GM13976 (cell line): ENCODE data around the gene KRT37.

ENCODE experiments used
- DNase-seq: peaks from one replicate; pipeline ENCODE4 v3.0.0; 2012; ENCODE audit warnings: low spot score
- CTCF ChIP-seq: IDR thresholded peaks from 2 replicates; pipeline ENCODE4 v1.5.1; 2012; ENCODE audit warnings: borderline replicate concordance, mild to moderate bottlenecking; ENCODE audit not compliant: insufficient read depth; ENCODE audit errors: extremely low read depth, missing control alignments, control extremely low read depth
- in situ Hi-C: fragments of 300-500 bp; cut with MboI; formaldehyde crosslinking; loops from one replicate; pipeline ENCODE4 v1.12.0; 2022; ENCODE audit warnings: low sequenced_read_pairs, mixed read lengths, inconsistent platforms; ENCODE audit not compliant: unreplicated experiment

The KRT37 gene

DNA sequence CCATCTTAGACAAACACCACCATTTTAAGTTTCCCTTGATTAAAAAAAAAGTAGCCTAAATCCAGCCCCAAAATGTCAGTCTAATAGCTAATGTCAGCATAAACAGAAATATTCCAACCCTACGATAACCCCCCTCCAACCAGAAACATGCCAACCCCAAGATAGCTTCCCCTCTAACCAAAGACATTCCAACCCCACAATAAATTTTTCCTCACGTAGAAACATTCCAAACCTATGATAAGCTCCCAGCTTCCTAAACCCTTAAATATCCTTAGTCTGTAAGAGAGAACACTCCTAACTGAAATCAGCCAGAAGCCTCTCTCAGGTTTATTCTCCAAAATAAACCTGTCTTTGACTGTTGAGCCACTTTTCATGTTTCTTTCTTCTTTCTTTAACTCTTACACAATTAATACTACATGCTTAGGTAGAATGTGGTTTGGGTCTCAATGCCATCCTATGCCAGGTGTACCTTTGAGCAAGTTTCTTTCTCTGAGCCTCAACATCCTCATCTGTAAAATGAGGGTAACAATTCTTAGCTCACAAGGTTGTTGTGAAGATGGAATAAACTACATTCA is 26.9 kb upstream of the KRT37 start:
- in situ Hi-C loops = no loop called here
- DNase-seq = no peak
- no peak for TF ChIP-seq CTCF

DNA sequence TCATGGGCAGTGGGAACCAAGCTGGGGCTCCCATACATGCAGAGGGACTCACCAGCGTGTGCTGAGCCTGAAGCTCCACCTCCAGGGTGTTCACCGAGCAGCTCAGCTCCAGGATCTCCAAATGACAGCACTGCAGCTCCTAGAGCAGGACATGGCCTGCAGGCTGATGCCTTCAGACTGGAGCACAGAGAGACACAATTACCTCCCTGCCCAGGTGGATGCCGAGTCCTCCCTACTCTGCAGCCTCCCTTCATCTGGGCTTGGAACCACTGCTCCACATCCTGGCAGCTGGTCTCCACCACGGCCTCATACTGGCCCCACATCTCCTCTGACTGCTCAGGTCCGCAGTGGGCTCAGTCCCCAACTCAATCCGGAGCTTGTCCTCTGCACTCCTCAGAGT is 24.6 kb upstream of the KRT37 start:
- in situ Hi-C loops = no loop called here
- no peak for TF ChIP-seq CTCF
- no peak for DNase-seq

DNA sequence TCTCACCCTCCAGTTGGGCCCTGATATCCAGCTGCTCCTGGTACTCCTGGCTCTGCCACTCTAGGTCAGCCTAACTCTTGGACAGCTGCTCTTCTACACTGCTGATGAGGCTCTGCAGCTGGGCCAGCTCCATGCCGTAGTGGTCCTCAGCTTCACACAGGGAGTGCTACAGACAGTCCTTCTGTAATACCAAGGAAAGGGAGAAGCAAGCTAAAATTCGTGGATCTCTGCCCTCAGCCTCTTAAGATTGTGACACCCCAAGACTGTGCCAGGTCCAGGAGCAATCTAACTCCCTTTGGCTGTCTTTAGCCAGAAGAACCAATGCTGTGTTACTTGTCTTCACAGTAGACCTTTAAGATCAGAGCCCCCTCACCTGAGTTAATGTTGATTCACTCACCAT is 24.1 kb upstream of the KRT37 start:
- TF ChIP-seq CTCF = no peak
- in situ Hi-C loops = no loop called here
- DNase-seq = no peak

GRCh38 chr17:41446806-41447205 is 22.4 kb upstream of the KRT37 start:
- no peak for DNase-seq
- in situ Hi-C loops = no loop called here
- TF ChIP-seq CTCF = no peak

GRCh38 chr17:41444640-41445039 is 20.3 kb upstream of the KRT37 start:
- no peak for DNase-seq
- in situ Hi-C loops = no loop called here
- no peak for TF ChIP-seq CTCF

DNA sequence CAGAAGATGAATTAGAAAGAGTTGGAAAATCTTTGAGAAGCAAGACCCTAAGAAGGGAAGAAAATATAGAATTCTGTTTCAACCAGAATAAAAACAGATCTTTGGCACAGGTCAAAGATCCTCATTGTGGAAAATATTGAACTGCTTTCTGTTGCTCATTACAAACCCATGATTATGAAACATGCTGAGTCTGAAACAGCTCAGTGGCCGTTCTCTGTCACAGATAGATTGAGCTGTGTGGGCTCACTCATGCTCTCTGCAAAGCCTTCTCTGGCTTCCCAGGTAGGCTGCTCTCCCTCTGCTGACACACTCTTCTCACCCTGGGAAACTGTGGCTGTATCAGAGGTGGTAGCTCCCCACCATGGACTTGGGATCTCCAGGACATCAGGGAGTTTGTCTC is 19.8 kb upstream of the KRT37 start:
- TF ChIP-seq CTCF = no peak
- no peak for DNase-seq
- in situ Hi-C loops = no loop called here

GRCh38 chr17:41442739-41443138 is 18.4 kb upstream of the KRT37 start:
- no peak for DNase-seq
- no peak for TF ChIP-seq CTCF
- in situ Hi-C loops = no loop called here
